GM12891 (cell line): Measurements from ENCODE around the gene COTL1.
"Not testable (repeated sequence)": the region's sequence is repeated elsewhere in the genome, so short reads cannot be mapped to it uniquely, and the experiment has no call there.

Experiments
- DNase-seq: peaks from one replicate; pipeline ENCODE4 v3.0.0; 2011; ENCODE audit warnings: low spot score; ENCODE audit not compliant: insufficient read length
- FAIRE-seq: peaks from 2 replicates; lab custom pipeline; 2011; peaks lifted over from hg19 to GRCh38; lab: Jason Lieb, UNC
- PAX5 ChIP-seq: IDR thresholded peaks from 2 replicates; pipeline ENCODE4 v1.6.1; 2011; ENCODE audit warnings: low read length, moderate library complexity, mild to moderate bottlenecking; ENCODE audit not compliant: insufficient read depth, severe bottlenecking
- POLR2A ChIP-seq: IDR thresholded peaks from 2 replicates; pipeline ENCODE4 v1.6.1; 2011; ENCODE audit warnings: low read depth, low read length, control low read depth
- POLR2AphosphoS5 ChIP-seq: IDR thresholded peaks from 2 replicates; pipeline ENCODE4 v1.6.1; 2011; ENCODE audit warnings: low read depth, low read length, control low read depth
- POU2F2 ChIP-seq: IDR thresholded peaks from 2 replicates; pipeline ENCODE4 v1.6.1; 2011; ENCODE audit warnings: low read depth, mild to moderate bottlenecking, control low read depth, low read length, moderate library complexity
- SPI1 ChIP-seq: IDR thresholded peaks from 2 replicates; pipeline ENCODE4 v1.6.1; 2011; ENCODE audit warnings: low read depth, low read length, control low read depth
- TAF1 ChIP-seq: IDR thresholded peaks from 2 replicates; pipeline ENCODE4 v1.6.1; 2011; ENCODE audit warnings: low read depth, low read length, control low read depth

Gene COTL1

GRCh38 chr16:84630446-84631152 lies 12.7 kb upstream of the COTL1 start:
- no peak for DNase-seq
- TF ChIP-seq POLR2A (no peak), POLR2AphosphoS5 (no peak), POU2F2 (no peak), TAF1 (no peak), PAX5 (no peak)
- FAIRE-seq: peak; percentile 66

- no peak for FAIRE-seq
- TF ChIP-seq TAF1 (no peak), PAX5 (no peak), POLR2A (no peak), SPI1 (no peak), POLR2AphosphoS5 (no peak), POU2F2 (no peak)
- no peak for DNase-seq
Observed at GRCh38 chr16:84630009-84630408, 12.1 kb upstream of the COTL1 start.

- no peak for FAIRE-seq
- DNase-seq: no peak
- TF ChIP-seq SPI1: no peak
- TF ChIP-seq PAX5: no peak
- TF ChIP-seq POU2F2: no peak
Observed at GRCh38 chr16:84629580-84629979, 11.7 kb upstream of the COTL1 start.

- TF ChIP-seq SPI1 (no peak), PAX5 (no peak), TAF1 (no peak), POU2F2 (no peak), POLR2AphosphoS5 (no peak), POLR2A (no peak)
- no peak for DNase-seq
- FAIRE-seq: no peak
Observed at GRCh38 chr16:84628226-84628731, 10.4 kb upstream of the COTL1 start.

- DNase-seq (no peak), FAIRE-seq (no peak)
- TF ChIP-seq PAX5: no peak
- no peak for TF ChIP-seq POLR2A
- TF ChIP-seq POLR2AphosphoS5: no peak
- TF ChIP-seq TAF1: no peak
- TF ChIP-seq POU2F2: no peak
- TF ChIP-seq SPI1: no peak
Observed at GRCh38 chr16:84625556-84625955, 7.7 kb upstream of the COTL1 start.

- FAIRE-seq, DNase-seq: not testable (repeated sequence)
Observed at GRCh38 chr16:84620913-84621312, 3.0 kb upstream of the COTL1 start.

GRCh38 chr16:84618581-84619460 lies 943 bp upstream of the COTL1 start:
- FAIRE-seq: no peak
- TF ChIP-seq PAX5 (no peak), SPI1 (no peak), POU2F2 (no peak), POLR2AphosphoS5 (no peak), TAF1 (no peak), POLR2A (no peak)
- no peak for DNase-seq

GRCh38 chr16:84617041-84617790 lies 662 bp downstream of the COTL1 start:
- no peak for DNase-seq
- FAIRE-seq: no peak
- TF ChIP-seq POLR2AphosphoS5: no peak
- no peak for TF ChIP-seq POU2F2
- no peak for TF ChIP-seq POLR2A
- TF ChIP-seq TAF1: no peak
- no peak for TF ChIP-seq PAX5
- TF ChIP-seq SPI1: no peak

- TF ChIP-seq POLR2A: no peak
- TF ChIP-seq PAX5: no peak
- no peak for TF ChIP-seq POU2F2
- no peak for TF ChIP-seq SPI1
- no peak for TF ChIP-seq POLR2AphosphoS5
- no peak for TF ChIP-seq TAF1
- FAIRE-seq: peak; percentile 45
Observed at GRCh38 chr16:84616515-84616914, 1.4 kb downstream of the COTL1 start.

More at GRCh38 chr16:84616515-84616914, 1.4 kb downstream of the COTL1 start:
- DNase-seq: no peak
